Measurements from ENCODE around the gene ALG14.
A peak's percentile ranks its signal among the peaks of the same experiment; 100 is the strongest.

Gene ALG14

GRCh38 chr1:95007687-95008086 is 65.1 kb downstream of the ALG14 start:
- no peak for DNase-seq (ENCODE audit: low read depth, low spot score)
- in situ Hi-C loops (cut with HindIII; ENCODE audit: low sequenced_read_pairs), result no loop called here
- no peak overlapping the region for H3K4me3 ChIP-seq (ENCODE audit: low read depth, low read length)
- no peak for TF ChIP-seq CTCF (IDR thresholded peaks at IDR 0.05; ENCODE audit: low read depth, low read length)

GRCh38 chr1:95006681-95007080 is 66.1 kb downstream of the ALG14 start:
- no peak for TF ChIP-seq CTCF (IDR thresholded peaks at IDR 0.05; ENCODE audit: low read depth, low read length)
- in situ Hi-C loops (cut with HindIII; ENCODE audit: low sequenced_read_pairs), result no loop called here
- no peak overlapping the region for H3K4me3 ChIP-seq (ENCODE audit: low read depth, low read length)
- DNase-seq (ENCODE audit: low read depth, low spot score), result no peak

- no peak overlapping the region for H3K4me3 ChIP-seq (ENCODE audit: low read depth, low read length)
- in situ Hi-C loops (cut with HindIII; ENCODE audit: low sequenced_read_pairs), result no loop called here
- DNase-seq (ENCODE audit: low read depth, low spot score), result no peak
- no peak for TF ChIP-seq CTCF (IDR thresholded peaks at IDR 0.05; ENCODE audit: low read depth, low read length)
Observed at GRCh38 chr1:95005584-95005983, 67.2 kb downstream of the ALG14 start.

- no peak overlapping the region for H3K4me3 ChIP-seq (ENCODE audit: low read depth, low read length)
- in situ Hi-C loops (cut with HindIII; ENCODE audit: low sequenced_read_pairs), result no loop called here
- no peak for DNase-seq (ENCODE audit: low read depth, low spot score)
- no peak for TF ChIP-seq CTCF (IDR thresholded peaks at IDR 0.05; ENCODE audit: low read depth, low read length)
Observed at GRCh38 chr1:95004013-95004412, 68.7 kb downstream of the ALG14 start.

GRCh38 chr1:95003433-95003738 is 69.4 kb downstream of the ALG14 start:
- no peak for DNase-seq (ENCODE audit: low read depth, low spot score)
- in situ Hi-C loops (cut with HindIII; ENCODE audit: low sequenced_read_pairs), result no loop called here

GRCh38 chr1:95002540-95003432 is 70.0 kb downstream of the ALG14 start:
- H3K4me3 ChIP-seq (ENCODE audit: low read depth, low read length), result no peak overlapping the region
- DNase-seq (ENCODE audit: low read depth, low spot score), result peak; percentile 73
- TF ChIP-seq CTCF (IDR thresholded peaks at IDR 0.05; ENCODE audit: low read depth, low read length), result no peak
- in situ Hi-C loops (cut with HindIII; ENCODE audit: low sequenced_read_pairs), result no loop called here

More at GRCh38 chr1:95003433-95003738, 69.4 kb downstream of the ALG14 start:
- TF ChIP-seq CTCF (IDR thresholded peaks at IDR 0.05; ENCODE audit: low read depth, low read length), result no peak
- H3K4me3 ChIP-seq (ENCODE audit: low read depth, low read length), result no peak overlapping the region

All from astrocyte of the spinal cord (primary cell).